NCI-H1436 (cell line): Measurements from ENCODE around the gene RPUSD4.

ENCODE experiments used
- DNase-seq: peaks from one replicate; lab custom pipeline; 2025; lab: John Stamatoyannopoulos, UW

RPUSD4 gene

GRCh38 chr11:126181939-126182730 lies 29.3 kb downstream of the RPUSD4 start:
- DNase-seq: no peak

- DNase-seq: no peak
Observed at GRCh38 chr11:126176853-126177470, 34.5 kb downstream of the RPUSD4 start.

GRCh38 chr11:126175393-126175792 lies 36.1 kb downstream of the RPUSD4 start:
- DNase-seq: no peak

GRCh38 chr11:126174816-126175215 lies 36.6 kb downstream of the RPUSD4 start:
- no peak for DNase-seq

- no peak for DNase-seq
Observed at GRCh38 chr11:126173257-126173656, 38.2 kb downstream of the RPUSD4 start.

GRCh38 chr11:126172596-126173038 lies 38.8 kb downstream of the RPUSD4 start:
- DNase-seq: no peak

- no peak for DNase-seq
Observed at GRCh38 chr11:126169291-126169690, 42.2 kb downstream of the RPUSD4 start.

- DNase-seq: no peak
Observed at GRCh38 chr11:126167488-126167887, 44.0 kb downstream of the RPUSD4 start.

GRCh38 chr11:126166413-126166812 lies 45.0 kb downstream of the RPUSD4 start:
- DNase-seq: no peak

GRCh38 chr11:126165757-126166156 lies 45.7 kb downstream of the RPUSD4 start:
- DNase-seq: no peak

GRCh38 chr11:126165311-126165720 lies 46.1 kb downstream of the RPUSD4 start:
- DNase-seq: no peak

GRCh38 chr11:126164781-126165180 lies 46.7 kb downstream of the RPUSD4 start:
- DNase-seq: no peak

- no peak for DNase-seq
Observed at GRCh38 chr11:126163779-126164178, 47.7 kb downstream of the RPUSD4 start.

GRCh38 chr11:126163074-126163700 lies 48.3 kb downstream of the RPUSD4 start:
- DNase-seq: no peak

GRCh38 chr11:126162306-126163030 lies 49.0 kb downstream of the RPUSD4 start:
- no peak for DNase-seq

GRCh38 chr11:126161023-126161391 lies 50.4 kb downstream of the RPUSD4 start:
- DNase-seq: no peak

- no peak for DNase-seq
Observed at GRCh38 chr11:126160345-126161022, 51.0 kb downstream of the RPUSD4 start.

- no peak for DNase-seq
Observed at GRCh38 chr11:126159719-126160344, 51.6 kb downstream of the RPUSD4 start.

- no peak for DNase-seq
Observed at GRCh38 chr11:126158054-126158791, 53.2 kb downstream of the RPUSD4 start.

GRCh38 chr11:126157326-126158030 lies 54.0 kb downstream of the RPUSD4 start:
- no peak for DNase-seq
